G401 (cell line): ENCODE data around the gene EBF4. TPM values are rescaled to one million over a fixed set of nuclear protein-coding genes. Genes with fewer than 3 reads are reported as not detected.

ENCODE experiments used
- DNase-seq: peaks from one replicate; pipeline ENCODE4 v3.0.0-alpha.2; 2015; ENCODE audit warnings: low spot score
- in situ Hi-C: cut with HindIII; loops from 2 replicates; pipeline ENCODE4 v1.10.0; 2016; ENCODE audit warnings: low sequenced_read_pairs, mixed read lengths
- total RNA-seq: library from RNA; depleted of rRNA; stranded (reverse); fragments of >200 nt; shearing (Covaris generic); gene quantifications from 2 replicates; pipeline ENCODE4 v1.2.3, GENCODE V29; 2014

The EBF4 gene
- total RNA-seq, 1 experiment from 2014 or later: not detected

GRCh38 chr20:2771631-2772080, 79.1 kb downstream of the EBF4 start:
- in situ Hi-C loops: no loop called here
- no peak for DNase-seq

DNA sequence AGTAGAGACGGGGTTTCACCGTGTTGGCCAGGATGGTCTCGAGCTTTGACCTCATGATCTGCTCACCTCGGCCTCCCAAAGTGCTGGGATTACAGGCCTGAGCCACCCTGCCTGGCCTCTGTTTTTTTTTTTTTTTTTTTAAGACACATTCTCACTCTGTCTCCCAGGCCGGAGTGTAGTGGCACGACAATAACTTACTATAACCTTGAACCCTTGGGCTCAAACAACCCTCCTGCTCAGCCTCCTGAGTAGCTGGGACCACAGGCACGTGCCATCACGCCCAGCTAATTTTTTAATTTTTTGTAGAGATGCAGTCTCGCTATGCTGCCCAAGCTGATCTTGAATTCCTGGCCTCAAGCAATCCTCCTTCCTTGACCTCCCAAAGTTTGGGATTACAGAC, 81.2 kb downstream of the EBF4 start:
- in situ Hi-C loops: no loop called here
- DNase-seq: no peak

DNA sequence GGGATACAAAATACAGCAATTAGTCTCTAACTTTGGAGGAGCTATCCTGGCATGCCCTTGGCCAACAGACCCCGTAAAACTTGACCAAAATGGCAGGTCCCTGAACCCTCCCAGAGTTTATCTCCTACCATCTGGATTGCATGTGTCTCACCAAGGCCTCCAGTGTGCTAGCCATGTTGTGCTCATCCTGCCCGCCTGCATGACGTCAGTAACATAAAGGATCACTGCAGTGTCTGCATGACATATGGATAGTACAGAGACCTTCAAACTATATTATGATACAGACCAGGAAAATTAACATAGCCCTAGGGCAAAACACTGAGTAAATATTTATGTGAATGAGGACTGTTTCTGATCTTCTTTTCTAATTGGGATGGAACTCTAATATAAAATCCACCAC, 82.6 kb downstream of the EBF4 start:
- in situ Hi-C loops: no loop called here
- DNase-seq: no peak

DNA sequence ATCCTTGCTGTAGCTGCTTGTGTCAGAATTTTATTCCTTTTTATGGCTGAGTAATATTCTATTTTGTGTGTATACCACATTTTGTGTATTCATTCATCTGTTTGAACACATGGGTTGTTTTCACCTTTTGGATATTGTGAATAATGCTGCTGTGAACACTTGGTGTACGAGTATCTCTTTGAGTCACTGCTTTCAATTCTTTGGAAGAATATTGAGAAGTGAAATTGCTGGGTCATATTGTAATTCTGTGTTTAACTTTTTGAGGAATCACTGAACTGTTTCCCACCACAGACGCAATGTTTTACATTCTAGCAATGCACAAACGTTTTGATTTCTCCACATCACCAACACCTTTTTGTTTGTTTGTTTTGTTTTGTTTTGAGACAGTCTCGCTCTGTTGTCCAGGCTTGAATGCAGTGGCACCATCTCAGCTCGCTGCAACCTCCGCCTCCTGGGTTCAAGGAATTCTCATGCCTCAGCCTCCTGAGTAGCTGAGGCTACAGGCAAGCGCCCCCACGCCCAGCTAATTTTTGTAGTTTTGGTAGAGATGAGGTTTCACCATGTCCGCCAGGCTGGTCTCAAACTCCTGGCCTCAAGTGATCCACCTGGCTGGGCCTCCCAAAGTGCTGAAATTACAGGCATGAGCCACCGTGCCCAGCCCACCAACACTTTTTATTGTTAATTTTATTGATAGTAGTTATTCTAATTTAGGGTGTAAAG, 86.2 kb downstream of the EBF4 start:
- in situ Hi-C loops: no loop called here
- DNase-seq: no peak

DNA sequence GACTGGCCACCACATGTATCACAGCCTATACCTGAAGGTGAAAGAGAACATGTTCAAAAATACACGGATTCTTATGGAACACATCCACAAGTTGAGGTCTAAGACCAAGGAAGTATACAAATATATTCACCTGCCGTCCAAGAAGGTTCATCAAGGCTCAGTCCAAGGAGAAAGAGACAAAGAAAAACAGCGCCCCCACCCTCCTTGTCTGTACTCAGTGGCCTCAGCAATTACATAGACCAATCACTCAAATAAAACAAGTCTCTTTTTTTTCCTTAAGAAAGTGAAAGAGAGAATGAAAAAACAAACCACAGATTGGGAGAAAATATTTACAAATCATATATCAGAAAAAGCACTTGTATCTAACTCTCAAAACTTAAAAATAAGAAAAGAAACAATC, 88.4 kb downstream of the EBF4 start:
- no peak for DNase-seq
- in situ Hi-C loops: no loop called here

DNA sequence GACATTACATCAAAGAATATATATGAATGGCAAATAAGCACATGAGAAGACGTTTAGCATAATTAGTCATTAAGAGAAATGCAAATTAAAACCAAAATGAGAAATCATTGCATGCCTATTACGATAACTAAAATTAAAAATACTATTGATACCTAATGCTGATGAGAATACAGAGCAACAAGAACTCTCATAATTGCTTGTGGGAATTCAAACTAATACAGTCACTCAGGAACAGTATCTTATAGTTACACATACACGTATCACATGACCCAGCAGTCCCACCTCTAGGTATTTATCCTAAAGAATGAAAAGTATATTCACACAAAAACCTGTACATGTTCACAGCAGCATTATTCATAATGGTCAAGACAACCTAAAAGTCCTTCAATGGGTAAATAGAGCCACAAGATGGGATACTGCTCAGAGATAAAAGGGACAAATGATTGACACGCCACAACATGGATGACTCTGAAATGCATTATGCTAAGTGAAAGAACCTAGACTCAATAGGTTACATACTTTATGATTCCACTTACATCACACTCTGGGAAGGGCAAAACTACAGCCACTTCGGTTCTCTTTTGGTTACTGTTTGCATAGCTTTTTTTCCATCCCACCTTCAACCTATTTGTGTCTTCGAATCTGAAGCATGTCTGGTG, 91.5 kb downstream of the EBF4 start:
- in situ Hi-C loops: no loop called here

DNA sequence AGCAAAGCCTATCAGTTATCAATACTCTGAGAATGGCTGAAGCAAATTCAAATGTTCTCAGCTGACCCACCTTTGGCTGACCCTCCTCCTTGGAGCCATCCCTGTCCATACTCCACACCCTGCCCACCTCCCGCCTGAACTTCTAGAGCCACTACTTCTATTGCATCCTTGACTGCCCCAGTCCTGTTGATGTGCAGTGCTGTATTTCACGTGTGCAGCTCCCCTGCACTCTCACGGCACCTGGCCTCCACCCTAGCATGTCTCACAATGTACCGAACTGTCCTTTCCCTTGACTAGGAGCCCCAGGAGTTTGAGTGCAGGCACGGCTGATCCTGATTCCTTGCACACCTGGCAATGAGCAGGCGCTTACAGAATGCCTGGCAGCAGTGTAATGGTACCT, 100.9 kb downstream of the EBF4 start:
- DNase-seq: no peak
- in situ Hi-C loops: no loop called here

More for the DNA sequence above, 91.5 kb downstream of the EBF4 start:
- DNase-seq: no peak

DNA sequence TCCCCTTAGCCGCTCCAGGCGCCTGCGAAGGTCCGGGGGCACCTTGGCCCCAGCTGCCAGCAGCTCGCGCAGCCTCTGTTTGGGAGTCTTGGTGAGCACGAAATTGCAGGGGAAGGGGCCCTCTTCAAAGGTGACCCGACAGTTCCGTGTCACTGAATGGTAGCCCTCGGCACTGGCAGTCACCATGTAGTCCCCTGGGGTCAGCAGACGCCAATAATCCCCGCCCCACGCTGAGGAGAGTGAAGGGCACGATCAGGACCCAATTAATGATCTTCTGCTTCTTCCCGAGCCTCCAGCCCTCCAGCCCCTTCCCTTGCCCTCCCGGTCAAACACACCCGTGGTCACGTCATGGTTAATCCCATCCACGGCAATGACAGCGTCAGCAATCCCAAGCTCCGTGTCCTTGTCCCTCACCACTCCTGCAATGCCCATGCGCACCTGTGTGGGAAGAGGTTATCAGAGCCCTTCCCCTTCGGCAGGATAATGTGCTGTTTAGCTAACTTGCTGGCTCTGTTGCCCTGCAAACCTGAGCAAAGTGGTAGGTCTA, 101.7 kb downstream of the EBF4 start:
- in situ Hi-C loops: no loop called here
- DNase-seq: no peak

DNA sequence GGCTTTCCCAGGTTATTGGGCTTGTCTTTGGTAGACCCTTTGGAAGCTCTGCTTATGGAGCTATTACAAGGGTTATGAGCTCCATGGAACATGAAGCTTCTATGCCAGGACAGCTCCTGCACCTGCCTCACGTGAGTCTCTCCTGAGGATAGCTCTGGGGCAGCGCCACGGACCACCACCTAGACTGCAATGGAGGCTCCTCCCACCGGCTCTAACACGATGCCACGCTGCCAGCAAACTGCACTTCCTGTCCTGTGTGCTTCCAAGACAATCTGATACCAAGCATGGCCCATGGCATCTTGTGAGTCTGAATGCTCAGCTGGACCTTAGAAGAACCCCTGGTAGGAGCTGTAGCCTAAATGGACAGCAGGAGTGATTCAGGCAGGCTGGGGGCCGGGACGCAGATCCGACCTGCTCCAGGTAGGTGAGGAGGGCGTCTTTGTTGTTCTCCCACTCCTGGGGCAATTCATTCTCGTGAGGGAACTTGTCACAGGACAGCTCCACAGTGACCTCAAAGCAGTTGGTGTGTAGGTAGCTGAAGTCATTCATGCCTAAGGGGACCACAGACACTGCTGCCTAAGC, 102.4 kb downstream of the EBF4 start:
- DNase-seq: no peak
- in situ Hi-C loops: no loop called here

DNA sequence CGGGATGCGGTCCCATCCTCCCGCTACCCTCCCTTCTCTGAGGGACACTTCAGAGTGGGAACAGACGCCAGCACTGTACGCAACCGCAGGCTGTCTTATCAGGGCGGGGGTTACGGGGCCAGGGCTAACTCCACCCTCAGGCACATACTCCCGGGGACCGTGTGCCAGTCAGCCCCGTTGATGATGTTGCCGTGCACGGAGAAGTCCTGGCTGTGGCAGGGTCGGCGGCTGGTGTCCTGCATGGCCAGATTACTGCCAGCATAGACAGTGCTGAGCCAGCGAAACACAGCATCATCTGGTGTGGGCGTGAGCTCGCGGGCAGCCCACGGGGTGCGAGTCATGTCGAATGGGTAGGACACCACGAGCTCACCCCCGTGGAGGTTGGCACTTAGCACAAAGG, 102.9 kb downstream of the EBF4 start:
- in situ Hi-C loops: no loop called here
- DNase-seq: no peak

DNA sequence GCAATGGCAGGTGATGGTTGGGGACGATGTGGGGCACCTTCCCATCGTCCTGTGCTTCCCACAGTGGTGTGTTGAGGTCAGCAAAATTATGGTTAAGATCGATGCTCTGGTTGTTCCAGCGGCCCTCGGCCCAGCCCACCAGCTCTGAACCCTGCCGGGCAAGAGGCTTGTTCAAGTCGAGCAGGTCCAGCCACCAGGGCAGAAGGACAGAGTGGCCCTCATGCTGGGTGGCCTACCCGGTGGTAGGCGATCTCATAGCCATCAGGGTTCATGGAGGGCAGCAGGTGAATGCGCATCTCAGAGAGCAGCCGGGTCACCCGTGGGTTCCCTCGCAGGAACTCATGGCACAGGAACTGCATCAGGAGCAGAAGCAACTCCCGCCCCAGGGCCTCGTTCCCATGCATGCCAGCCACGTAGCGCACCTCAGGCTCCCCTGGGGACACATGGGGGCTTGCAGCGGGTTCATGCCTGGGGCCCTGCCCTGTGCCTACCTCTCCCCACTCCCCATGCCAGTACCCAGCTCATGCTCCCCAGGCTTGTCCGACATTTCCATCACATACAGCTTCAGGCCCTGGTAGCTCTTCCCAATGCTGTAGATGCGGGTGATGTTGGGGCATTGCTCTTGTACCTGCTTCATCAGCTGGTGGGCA, 103.6 kb downstream of the EBF4 start:
- no peak for DNase-seq

DNA sequence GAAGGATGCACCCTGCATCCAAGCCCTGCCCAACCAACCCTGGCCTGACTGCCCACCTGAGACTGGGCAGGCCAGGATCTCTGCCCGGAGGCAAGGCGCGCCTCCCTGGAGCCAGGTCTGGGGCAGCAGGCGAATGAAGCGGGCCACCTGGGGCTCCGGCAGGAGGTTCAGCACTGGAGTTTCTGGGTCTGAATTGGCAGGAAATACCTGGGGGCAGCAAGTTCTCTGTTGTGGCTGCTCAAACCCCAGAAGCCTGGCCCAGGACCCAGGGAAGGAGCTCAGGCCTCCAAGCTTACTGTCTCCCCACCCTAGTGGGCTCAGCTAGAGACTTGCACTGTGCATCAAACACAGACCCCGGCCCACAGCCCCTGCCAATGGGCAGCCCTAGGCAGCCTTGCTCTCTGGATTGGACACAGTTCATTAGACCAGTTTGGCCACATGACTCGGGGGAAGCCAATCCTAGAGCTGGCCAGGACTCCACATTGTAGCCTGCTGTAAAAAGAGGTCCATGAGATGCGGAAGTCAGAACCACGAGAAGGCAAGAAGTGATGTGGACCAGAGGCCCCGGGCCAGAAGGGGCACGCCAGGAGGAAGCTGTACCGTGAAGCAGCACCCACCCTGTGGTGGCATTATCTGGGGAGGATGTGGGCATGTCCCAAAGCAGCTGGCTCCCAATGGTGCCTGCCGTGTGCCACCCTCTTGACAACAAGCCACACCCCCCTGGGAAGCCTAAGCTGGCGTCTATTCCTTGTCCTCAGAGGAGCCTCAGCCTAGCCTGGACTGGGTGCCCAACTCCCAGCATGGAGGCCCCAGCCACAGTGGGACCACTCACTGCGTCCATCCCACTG, 104.8 kb downstream of the EBF4 start:
- no peak for DNase-seq
- in situ Hi-C loops: no loop called here

More for the DNA sequence above, 103.6 kb downstream of the EBF4 start:
- in situ Hi-C loops: no loop called here

GRCh38 chr20:2798095-2798805, 105.7 kb downstream of the EBF4 start:
- DNase-seq: no peak
- in situ Hi-C loops: no loop called here

DNA sequence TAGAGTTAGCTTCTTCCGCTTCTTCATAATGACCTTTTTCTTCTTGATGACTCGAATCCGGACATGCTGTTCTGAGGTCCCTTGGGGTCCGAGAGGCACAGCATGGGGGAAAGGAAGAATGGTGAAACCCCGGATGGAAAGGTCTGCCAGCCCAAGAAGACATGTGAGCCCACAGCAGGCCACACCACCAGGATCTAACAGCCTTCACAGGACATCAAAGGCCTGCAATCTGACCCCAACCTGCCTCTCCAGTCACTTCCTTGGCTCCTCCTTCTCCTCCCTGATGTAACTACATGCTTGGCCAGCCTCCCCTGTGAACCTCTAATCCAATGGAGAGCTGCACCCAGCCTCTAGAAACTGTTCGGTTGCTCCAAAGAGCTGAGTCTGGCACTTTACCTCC, 106.2 kb downstream of the EBF4 start:
- in situ Hi-C loops: no loop called here

GRCh38 chr20:2799271-2799670, 106.7 kb downstream of the EBF4 start:
- DNase-seq: no peak
- in situ Hi-C loops: no loop called here

More for the DNA sequence above, 106.2 kb downstream of the EBF4 start:
- DNase-seq: no peak

DNA sequence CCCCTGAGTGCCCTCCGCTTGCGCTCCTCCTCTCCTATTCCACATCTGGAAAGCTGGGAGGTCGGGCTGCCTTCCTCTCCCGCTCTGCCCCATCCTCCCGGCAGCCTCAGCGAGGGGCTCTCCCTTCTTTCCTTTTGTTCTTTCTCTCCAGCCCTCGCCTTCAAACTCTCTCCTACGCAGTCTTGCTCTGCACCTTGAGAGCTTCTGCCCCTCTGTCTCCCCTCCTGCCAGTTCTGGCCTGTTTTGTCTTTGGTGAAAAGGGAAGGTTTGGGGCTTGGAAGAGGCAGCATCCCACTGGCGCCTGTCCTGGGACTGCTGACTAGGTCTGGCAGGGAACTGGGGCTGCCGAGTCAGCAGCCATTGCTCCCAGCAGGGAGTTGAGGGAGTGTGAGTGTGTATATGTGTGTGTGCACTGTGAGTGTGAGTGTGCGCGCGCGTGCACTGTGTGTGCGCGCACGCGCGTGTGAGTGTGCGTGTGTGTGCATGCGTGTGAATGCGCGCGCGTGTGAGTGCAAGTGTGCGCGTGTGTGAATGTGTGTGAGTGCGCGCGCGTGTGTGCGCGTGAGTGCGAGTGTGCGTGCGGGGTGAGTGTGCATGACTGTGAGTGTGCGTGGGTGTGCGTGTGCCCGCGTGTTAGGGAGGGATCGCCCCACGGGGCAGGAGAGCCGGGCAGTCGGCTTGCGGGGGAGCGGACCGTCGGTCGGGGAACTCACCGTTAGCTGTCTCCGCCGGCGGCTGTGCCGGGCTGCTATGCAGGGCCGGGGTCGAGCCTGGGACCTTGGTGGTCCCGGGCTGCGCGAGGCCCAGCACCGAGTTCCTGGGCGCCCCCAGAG, 107.3 kb downstream of the EBF4 start:
- in situ Hi-C loops: no loop called here
- DNase-seq: no peak

- DNase-seq: no peak
- in situ Hi-C loops: no loop called here
Observed at GRCh38 chr20:2800521-2801285, 108.1 kb downstream of the EBF4 start, which contains the start of gene CPXM1. CPXM1 (minus strand) TSS chr20:2800627; CDS start chr20:2800572, 55 bp downstream.
